ENCODE results near the gene CCT4. TPM values are rescaled to one million over a fixed set of nuclear protein-coding genes. Genes with fewer than 3 reads are reported as not detected.
"Not testable (repeated sequence)": the region's sequence is repeated elsewhere in the genome, so short reads cannot be mapped to it uniquely, and the experiment has no call there.

Gene CCT4, protein sequence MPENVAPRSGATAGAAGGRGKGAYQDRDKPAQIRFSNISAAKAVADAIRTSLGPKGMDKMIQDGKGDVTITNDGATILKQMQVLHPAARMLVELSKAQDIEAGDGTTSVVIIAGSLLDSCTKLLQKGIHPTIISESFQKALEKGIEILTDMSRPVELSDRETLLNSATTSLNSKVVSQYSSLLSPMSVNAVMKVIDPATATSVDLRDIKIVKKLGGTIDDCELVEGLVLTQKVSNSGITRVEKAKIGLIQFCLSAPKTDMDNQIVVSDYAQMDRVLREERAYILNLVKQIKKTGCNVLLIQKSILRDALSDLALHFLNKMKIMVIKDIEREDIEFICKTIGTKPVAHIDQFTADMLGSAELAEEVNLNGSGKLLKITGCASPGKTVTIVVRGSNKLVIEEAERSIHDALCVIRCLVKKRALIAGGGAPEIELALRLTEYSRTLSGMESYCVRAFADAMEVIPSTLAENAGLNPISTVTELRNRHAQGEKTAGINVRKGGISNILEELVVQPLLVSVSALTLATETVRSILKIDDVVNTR
- 247 and 253 TPM in 2 replicates for total RNA-seq (2014; rRNA removed; shearing (Covaris generic))

GRCh38 chr2:61888267-61889055, at the start of gene CCT4:
Gene CCT4, minus strand, starts transcription at chr2:61888656. Its CDS starts 149 bp downstream, at chr2:61888507.
- Histone ChIP-seq H3K36me3 (peaks cover 43% of the 10 kb centered on the region), H3K27me3 (replicated peaks) (no peaks in the 10 kb centered on the region), H3K9me3 (replicated peaks) (no peaks in the 10 kb centered on the region), H3K4me1 (replicated peaks) (peaks cover 9% of the 10 kb centered on the region), H3K27ac (peak within 1 kb of the TSS; percentile 84), H3K4me3 (peak within 1 kb of the TSS; percentile 69)
- peak; percentile 86 to 99 for DNase-seq (ENCODE audit: low read depth in 1 of 2, low spot score in 2 of 2)

DNA sequence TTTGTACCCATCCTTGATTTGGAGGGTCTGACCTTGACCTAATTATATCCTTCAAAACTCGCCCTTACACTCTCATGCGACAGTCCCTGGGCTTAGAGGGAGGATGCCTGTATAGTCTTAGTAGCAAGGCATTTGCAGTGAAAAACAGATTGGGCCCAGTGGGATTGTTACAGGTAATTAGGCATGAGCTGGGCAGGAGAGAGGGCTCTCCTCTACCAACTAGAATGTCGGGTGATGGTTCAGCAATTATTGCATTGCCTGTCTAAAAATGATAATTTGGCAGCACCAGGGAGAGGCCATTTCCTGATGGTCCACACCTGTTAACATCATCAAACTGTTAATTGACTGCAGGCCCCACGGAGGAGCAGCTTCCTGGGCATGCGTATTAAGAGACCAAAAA, 49.4 kb upstream of the CCT4 start:
- Histone ChIP-seq H3K36me3 (peaks cover 3% of the 10 kb centered on the region), H3K27ac (no peak overlapping the region), H3K9me3 (replicated peaks) (no peaks in the 10 kb centered on the region), H3K4me3 (no peak overlapping the region), H3K4me1 (replicated peaks) (no peaks in the 10 kb centered on the region), H3K27me3 (replicated peaks) (no peaks in the 10 kb centered on the region)
- DNase-seq (ENCODE audit: low read depth in 1 of 2, low spot score in 2 of 2) = no peak

DNA sequence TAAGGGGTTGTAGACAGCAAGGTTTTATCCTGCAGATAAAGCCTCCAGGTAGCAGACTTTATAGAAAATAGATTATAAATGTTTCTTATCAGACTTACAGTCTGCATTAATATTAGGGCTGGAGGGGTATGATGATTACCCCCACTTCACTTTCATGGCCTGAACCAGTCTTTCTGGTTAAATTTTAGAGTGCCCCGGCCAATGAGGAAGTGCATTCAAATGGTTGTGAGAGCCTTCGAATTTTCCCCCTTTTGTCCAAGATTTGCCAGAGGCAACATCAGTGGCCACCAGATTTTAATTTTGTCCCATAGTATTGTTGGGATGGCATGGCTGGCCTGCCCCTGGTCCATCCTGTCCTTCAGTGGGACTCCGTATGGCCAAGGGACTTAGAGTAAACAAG, 48.6 kb upstream of the CCT4 start:
- Histone ChIP-seq H3K36me3 (peaks cover 3% of the 10 kb centered on the region), H3K9me3 (replicated peaks) (no peaks in the 10 kb centered on the region), H3K27ac (no peak overlapping the region), H3K27me3 (replicated peaks) (no peaks in the 10 kb centered on the region), H3K4me1 (replicated peaks) (no peaks in the 10 kb centered on the region), H3K4me3 (no peak overlapping the region)
- DNase-seq (ENCODE audit: low read depth in 1 of 2, low spot score in 2 of 2) = no peak

DNA sequence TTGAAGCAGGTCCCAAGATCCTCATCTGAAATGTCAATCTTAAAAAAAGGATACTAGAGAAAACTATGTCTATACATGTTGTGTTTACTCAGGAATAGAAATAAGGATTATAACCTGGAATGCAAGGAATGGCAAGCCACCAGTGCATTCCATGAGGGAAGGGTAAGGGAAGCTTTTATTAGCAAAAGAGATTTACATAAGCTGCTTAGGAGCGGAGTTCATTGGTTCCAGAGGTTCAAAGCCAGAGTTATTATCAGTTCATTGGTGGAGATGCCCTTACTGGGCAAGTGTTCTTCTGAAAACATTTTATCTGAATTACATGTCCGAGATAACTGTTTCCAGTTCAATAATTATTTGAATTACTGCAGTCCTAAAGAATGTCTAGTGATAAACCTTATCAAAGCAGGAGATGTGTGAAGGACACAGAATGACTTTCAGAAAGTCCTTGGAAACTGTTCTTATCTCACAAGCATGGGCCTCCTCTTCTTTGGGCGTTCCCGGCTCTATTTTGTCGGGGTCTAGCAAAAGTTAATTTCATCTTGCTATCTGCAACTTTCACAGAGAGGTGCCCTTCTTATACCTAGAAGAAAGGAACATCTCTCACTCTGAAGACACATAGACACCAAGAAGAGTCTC, 40.5 kb upstream of the CCT4 start:
- H3K27ac ChIP-seq = no peak overlapping the region
- H3K9me3 ChIP-seq (replicated peaks) = no peaks in the 10 kb centered on the region
- peaks cover 17% of the 10 kb centered on the region for H3K4me1 ChIP-seq (replicated peaks)
- H3K27me3 ChIP-seq (replicated peaks) = no peaks in the 10 kb centered on the region
- H3K36me3 ChIP-seq = no peaks in the 10 kb centered on the region; the same call in 1 of the 2 replicates
- DNase-seq (ENCODE audit: low read depth in 1 of 2, low spot score in 2 of 2) = peak in 1 of 2 experiments; percentile 37
- H3K4me3 ChIP-seq = no peak overlapping the region

DNA sequence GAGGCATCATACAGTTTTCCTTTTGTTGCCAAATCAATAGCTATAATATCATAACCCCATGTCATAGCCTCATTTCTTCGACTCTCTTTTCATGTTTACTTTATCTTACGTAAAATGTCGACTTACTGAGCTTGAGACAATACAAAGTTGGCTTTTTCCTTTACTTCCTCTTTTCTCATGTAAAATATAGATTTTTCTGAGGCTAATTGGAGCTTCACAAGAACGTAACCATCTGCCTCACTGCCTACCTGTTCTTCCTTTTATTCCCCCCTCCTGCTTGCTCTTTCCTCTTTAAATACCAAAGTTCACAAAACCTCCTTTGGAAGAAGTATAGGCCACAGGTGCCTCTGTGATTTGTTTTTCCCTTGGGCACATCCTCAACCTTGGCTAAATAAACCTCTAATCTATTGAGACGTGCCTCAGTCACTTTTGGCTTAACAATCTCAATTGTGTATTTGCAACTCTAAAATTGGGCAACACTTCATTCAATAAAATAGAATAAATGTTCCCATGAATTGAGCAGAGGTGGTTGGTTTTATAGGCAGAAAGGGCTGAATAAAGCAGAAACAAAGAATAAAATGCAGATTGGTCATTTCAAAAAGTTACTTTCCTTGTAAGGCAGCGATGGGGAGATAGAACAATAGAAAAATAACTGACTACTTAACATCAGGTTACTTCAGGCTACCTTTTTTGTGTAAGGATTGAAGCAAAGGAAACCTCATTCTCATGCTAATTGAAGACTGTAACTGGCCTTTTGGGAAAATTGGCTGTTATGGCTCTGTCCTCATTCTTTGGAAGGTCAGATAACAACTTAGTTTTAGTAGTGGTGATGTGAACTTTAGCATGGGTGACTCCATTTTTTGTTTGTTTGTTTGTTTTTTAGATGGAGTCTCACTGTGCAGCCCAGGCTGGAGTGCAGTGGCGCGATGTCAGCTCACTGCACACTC, 38.3 kb upstream of the CCT4 start:
- Histone ChIP-seq H3K27me3 (replicated peaks) (no peaks in the 10 kb centered on the region), H3K4me3 (no peak overlapping the region), H3K27ac (no peak overlapping the region), H3K36me3 (no peaks in the 10 kb centered on the region), H3K4me1 (replicated peaks) (peaks cover 17% of the 10 kb centered on the region), H3K9me3 (replicated peaks) (no peaks in the 10 kb centered on the region)
- DNase-seq (ENCODE audit: low read depth in 1 of 2, low spot score in 2 of 2) = no peak

- Histone ChIP-seq H3K27ac (no peak overlapping the region), H3K4me1 (replicated peaks) (peaks cover 17% of the 10 kb centered on the region), H3K36me3 (no peaks in the 10 kb centered on the region), H3K9me3 (replicated peaks) (no peaks in the 10 kb centered on the region), H3K4me3 (no peak overlapping the region), H3K27me3 (replicated peaks) (no peaks in the 10 kb centered on the region)
- no peak for DNase-seq (ENCODE audit: low read depth in 1 of 2, low spot score in 2 of 2)
Observed at GRCh38 chr2:61924895-61925663, 36.6 kb upstream of the CCT4 start.

GRCh38 chr2:61922714-61923113, 34.3 kb upstream of the CCT4 start:
- no peak for DNase-seq (ENCODE audit: low read depth in 1 of 2, low spot score in 2 of 2)
- Histone ChIP-seq H3K9me3 (replicated peaks) (no peaks in the 10 kb centered on the region), H3K27ac (no peak overlapping the region), H3K36me3 (no peaks in the 10 kb centered on the region), H3K4me3 (no peak overlapping the region), H3K27me3 (replicated peaks) (no peaks in the 10 kb centered on the region), H3K4me1 (replicated peaks) (peaks cover 5% of the 10 kb centered on the region)

- Histone ChIP-seq H3K27me3 (replicated peaks) (no peaks in the 10 kb centered on the region), H3K4me1 (replicated peaks) (peaks cover 5% of the 10 kb centered on the region), H3K36me3 (no peaks in the 10 kb centered on the region), H3K4me3 (no peak overlapping the region), H3K27ac (no peak overlapping the region), H3K9me3 (replicated peaks) (no peaks in the 10 kb centered on the region)
- DNase-seq (ENCODE audit: low read depth in 1 of 2, low spot score in 2 of 2) = no peak
Observed at GRCh38 chr2:61920548-61920947, 32.1 kb upstream of the CCT4 start.

- H3K4me1 ChIP-seq (replicated peaks); H3K4me3 ChIP-seq; H3K9me3 ChIP-seq (replicated peaks); H3K27ac ChIP-seq; H3K36me3 ChIP-seq; DNase-seq (ENCODE audit: low read depth in 1 of 2, low spot score in 2 of 2); H3K27me3 ChIP-seq (replicated peaks): not testable (repeated sequence)
Observed at GRCh38 chr2:61914794-61915193, 26.3 kb upstream of the CCT4 start.

GRCh38 chr2:61911510-61911909, 23.1 kb upstream of the CCT4 start:
- Histone ChIP-seq H3K4me1 (replicated peaks) (0 out of 2 replicates have a peak, but pooled peaks cover 2% of the 10 kb centered on the region), H3K27ac (no peak overlapping the region), H3K27me3 (replicated peaks) (no peaks in the 10 kb centered on the region), H3K4me3 (no peak overlapping the region), H3K9me3 (replicated peaks) (no peaks in the 10 kb centered on the region), H3K36me3 (no peaks in the 10 kb centered on the region; the same call in 1 of the 2 replicates)
- no peak for DNase-seq (ENCODE audit: low read depth in 1 of 2, low spot score in 2 of 2)

GRCh38 chr2:61910603-61911002, 22.1 kb upstream of the CCT4 start:
- no peak for DNase-seq (ENCODE audit: low read depth in 1 of 2, low spot score in 2 of 2)
- Histone ChIP-seq H3K27ac (no peak overlapping the region), H3K9me3 (replicated peaks) (no peaks in the 10 kb centered on the region), H3K36me3 (no peaks in the 10 kb centered on the region; the same call in 1 of the 2 replicates), H3K4me1 (replicated peaks) (0 out of 2 replicates have a peak, but pooled peaks cover 3% of the 10 kb centered on the region), H3K4me3 (no peak overlapping the region), H3K27me3 (replicated peaks) (no peaks in the 10 kb centered on the region)

GRCh38 chr2:61909116-61909515, 20.7 kb upstream of the CCT4 start:
- Histone ChIP-seq H3K27me3 (replicated peaks) (no peaks in the 10 kb centered on the region), H3K4me3 (no peak overlapping the region), H3K27ac (no peak overlapping the region), H3K4me1 (replicated peaks) (0 out of 2 replicates have a peak, but pooled peaks cover 3% of the 10 kb centered on the region), H3K9me3 (replicated peaks) (no peaks in the 10 kb centered on the region), H3K36me3 (no peaks in the 10 kb centered on the region; the same call in 1 of the 2 replicates)
- no peak for DNase-seq (ENCODE audit: low read depth in 1 of 2, low spot score in 2 of 2)

All from SJSA1 (cell line).